Esophagus muscularis mucosa (tissue), 4 donors: ENCODE data around the gene HCFC1R1. TPM values are rescaled to one million over a fixed set of nuclear protein-coding genes. Genes with fewer than 3 reads are reported as not detected.

Experiments used
- DNase-seq: peaks from one replicate; pipeline ENCODE4 v3.0.0-alpha.2; 2017; ENCODE audit errors: extremely low spot score
- H3K27ac ChIP-seq, 4 donors: fragments of 200-600 bp; sonication (generic); replicated peaks in 1 of 4; 1 replicate in 3 of 4; 2 replicates in 1 of 4; pipeline ENCODE4 v1.5.1; 2016 to 2019; ENCODE audit warnings: mild to moderate bottlenecking in 1 of 4
- H3K27me3 ChIP-seq, 4 donors: fragments of 200-600 bp; sonication (generic); one replicate each; pipeline versions ENCODE4 v1.5.1 to v1.6.0; 2016 to 2019
- H3K36me3 ChIP-seq, 4 donors: fragments of 200-600 bp; sonication (generic); one replicate each; pipeline ENCODE4 v1.5.1; 2016 to 2019
- H3K4me1 ChIP-seq, 4 donors: fragments of 200-600 bp; sonication (generic); one replicate each; pipeline ENCODE4 v1.5.1; 2016 to 2019
- H3K4me3 ChIP-seq, 4 donors: fragments of 200-600 bp; sonication (generic); 1 replicate in 2 of 4; 2 replicates in 2 of 4; pipeline ENCODE4 v1.5.1; 2016 to 2019; ENCODE audit warnings: mild to moderate bottlenecking in 4 of 4, moderate library complexity in 1 of 4
- H3K9me3 ChIP-seq, 4 donors: fragments of 200-600 bp; sonication (generic); 1 replicate in 3 of 4; 2 replicates in 1 of 4; pipeline ENCODE4 v1.5.1; 2016 to 2019
- EP300 ChIP-seq: sonication (generic); formaldehyde crosslinking; IDR thresholded peaks from one replicate; pipeline ENCODE4 v1.6.1; 2017; ENCODE audit warnings: antibody characterized with exemption
- POLR2A ChIP-seq: fragments of 450-650 bp; IDR thresholded peaks from one replicate; pipeline ENCODE4 v1.6.1; 2017; ENCODE audit warnings: antibody characterized with exemption, moderate library complexity, mild to moderate bottlenecking, low read depth
- POLR2AphosphoS5 ChIP-seq, 2 donors: sonication (generic); formaldehyde crosslinking; IDR thresholded peaks; one replicate each; pipeline ENCODE4 v1.6.1; 2017; ENCODE audit warnings: antibody characterized with exemption in 2 of 2
- WGBS: methylation state at CpG from one replicate; pipeline ENCODE4 v1.1.5; 2018; 5-methylcytosine and 5-hydroxymethylcytosine counted together
- intact Hi-C: fragments of 100-400 bp; cut with DNase I; formaldehyde crosslinking; loops from one replicate; pipeline ENCODE4 v1.15.1; 2023
- total RNA-seq, 4 donors: library from RNA; depleted of rRNA; stranded (reverse); fragments of >200 nt; gene quantifications; one replicate each; pipeline versions ENCODE4 v1.1.0 to v1.2.1, GENCODE V29; 2016
- TF ChIP-seq, protein P1 (sequence below), 3 experiments: fragments of 200-600 bp in 2 of 3; fragments of 450-650 bp in 1 of 3; sonication (generic) in 2 of 3; IDR thresholded peaks; one replicate each; pipeline ENCODE4 v1.5.1; 2017 to 2019; ENCODE audit warnings: antibody characterized with exemption in 3 of 3, mild to moderate bottlenecking in 2 of 3, moderate library complexity in 1 of 3

Gene HCFC1R1
- total RNA-seq, 4 donors from 2014 or later: 28.8 to 134 (median 72.2) TPM

DNA sequence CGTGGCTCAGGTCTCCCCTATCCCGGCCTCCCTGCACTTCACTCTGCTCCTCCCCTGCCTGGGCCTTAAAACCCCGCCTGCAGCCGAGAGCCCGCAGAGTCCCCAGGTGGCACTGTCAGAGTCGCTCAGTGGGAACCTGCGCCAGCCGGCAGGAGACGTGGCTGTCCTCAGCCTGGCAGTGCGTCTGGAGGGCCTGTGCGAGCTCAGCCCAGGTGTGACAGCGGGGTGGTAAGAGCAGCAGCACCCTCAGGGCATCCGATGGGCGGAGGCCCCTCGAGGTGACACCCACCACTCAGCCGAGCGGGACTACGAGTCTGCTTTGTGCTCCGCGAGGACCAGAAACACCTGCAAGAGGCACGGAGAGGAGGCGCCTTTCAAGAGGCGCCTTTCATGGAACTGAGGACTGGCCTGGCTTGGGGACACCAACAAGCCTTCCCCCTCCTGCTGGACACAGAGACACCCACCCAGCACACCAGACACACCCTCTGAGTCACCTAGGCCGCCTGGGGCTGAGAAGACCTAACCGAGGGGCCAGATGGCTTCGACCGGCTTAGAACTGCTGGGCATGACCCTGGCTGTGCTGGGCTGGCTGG lies 10.8 kb downstream of the HCFC1R1 start, which contains the start of gene CLDN9:
Gene CLDN9 (plus strand): TSS at position 96 of the 593 bp plus-strand sequence. CDS start 440 bp downstream, at position 536.
- Histone ChIP-seq H3K27ac (no peak within 1 kb of the TSS), H3K36me3 (no peaks in the 10 kb centered on the region), H3K4me3 (no peak within 1 kb of the TSS), H3K4me1 (peaks cover 1 to 7% (median 4%) of the 10 kb centered on the region in 4 donors), H3K9me3 (no peaks in the 10 kb centered on the region), H3K27me3 (peaks cover 0 to 85% (median 31%) of the 10 kb centered on the region in 4 donors)
- WGBS: 57% methylated on average over 18 of the region's 27 CpGs
- intact Hi-C loops: no loop called here
- TF ChIP-seq POLR2A: no peak
- DNase-seq: no peak

DNA sequence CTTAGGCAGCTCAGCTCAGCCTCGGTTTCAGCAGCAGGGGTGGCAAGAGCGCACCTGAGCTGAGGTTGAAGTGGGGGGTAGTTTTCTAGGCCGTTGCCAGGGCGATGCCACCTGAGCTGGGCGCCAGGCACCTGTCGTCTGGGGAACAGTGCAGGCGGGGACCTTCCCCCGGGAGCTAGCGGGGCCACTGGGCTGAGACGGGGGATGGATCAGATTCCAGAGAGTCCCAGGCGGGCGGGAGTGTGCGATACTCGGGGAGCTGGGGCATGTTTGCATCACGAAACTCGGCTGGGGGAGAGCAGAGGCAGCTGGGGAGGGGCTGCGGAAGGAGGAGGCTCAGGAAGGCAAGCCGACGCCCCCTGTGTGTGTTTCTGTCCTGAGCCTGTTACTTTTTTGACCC lies 11.5 kb downstream of the HCFC1R1 start:
- Histone ChIP-seq H3K4me1 (peaks cover 0 to 4% (median 0%) of the 10 kb centered on the region in 4 donors), H3K27ac (no peak overlapping the region), H3K4me3 (no peak overlapping the region), H3K9me3 (no peaks in the 10 kb centered on the region), H3K27me3 (peaks cover 0 to 85% (median 24%) of the 10 kb centered on the region in 4 donors), H3K36me3 (no peaks in the 10 kb centered on the region)
- WGBS: 23% methylated on average over 13 of the region's 19 CpGs
- TF ChIP-seq EP300 (no peak), POLR2A (no peak), POLR2AphosphoS5 (IDR thresholded peaks at IDR 0.05) (no peak)
- TF ChIP-seq, protein P1, sequence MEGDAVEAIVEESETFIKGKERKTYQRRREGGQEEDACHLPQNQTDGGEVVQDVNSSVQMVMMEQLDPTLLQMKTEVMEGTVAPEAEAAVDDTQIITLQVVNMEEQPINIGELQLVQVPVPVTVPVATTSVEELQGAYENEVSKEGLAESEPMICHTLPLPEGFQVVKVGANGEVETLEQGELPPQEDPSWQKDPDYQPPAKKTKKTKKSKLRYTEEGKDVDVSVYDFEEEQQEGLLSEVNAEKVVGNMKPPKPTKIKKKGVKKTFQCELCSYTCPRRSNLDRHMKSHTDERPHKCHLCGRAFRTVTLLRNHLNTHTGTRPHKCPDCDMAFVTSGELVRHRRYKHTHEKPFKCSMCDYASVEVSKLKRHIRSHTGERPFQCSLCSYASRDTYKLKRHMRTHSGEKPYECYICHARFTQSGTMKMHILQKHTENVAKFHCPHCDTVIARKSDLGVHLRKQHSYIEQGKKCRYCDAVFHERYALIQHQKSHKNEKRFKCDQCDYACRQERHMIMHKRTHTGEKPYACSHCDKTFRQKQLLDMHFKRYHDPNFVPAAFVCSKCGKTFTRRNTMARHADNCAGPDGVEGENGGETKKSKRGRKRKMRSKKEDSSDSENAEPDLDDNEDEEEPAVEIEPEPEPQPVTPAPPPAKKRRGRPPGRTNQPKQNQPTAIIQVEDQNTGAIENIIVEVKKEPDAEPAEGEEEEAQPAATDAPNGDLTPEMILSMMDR (IDR thresholded peaks at IDR 0.05): no peak
- intact Hi-C loops: no loop called here
- no peak for DNase-seq

DNA sequence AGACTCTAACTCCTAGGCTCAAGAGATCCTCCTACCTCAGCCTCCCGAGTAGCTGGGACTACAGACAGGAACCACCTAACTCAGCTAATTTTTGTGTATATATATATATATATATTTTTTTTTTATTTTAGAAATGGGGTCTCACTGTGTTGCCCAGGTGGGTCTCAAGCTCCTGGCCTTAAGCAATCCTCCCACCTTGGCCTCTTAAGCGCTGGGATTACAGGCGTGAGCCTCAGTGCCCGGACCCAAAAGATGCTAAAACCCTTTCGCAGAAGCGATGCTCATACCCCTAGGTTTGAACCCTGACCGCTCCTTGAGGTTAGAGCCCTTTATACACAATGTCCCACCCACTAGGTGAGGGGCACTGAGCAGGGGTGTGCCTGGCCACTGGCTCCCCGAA lies 13.2 kb downstream of the HCFC1R1 start:
- TF ChIP-seq, protein P1 (IDR thresholded peaks at IDR 0.05): no peak
- Histone ChIP-seq H3K9me3 (no peaks in the 10 kb centered on the region), H3K4me3 (no peak overlapping the region), H3K27me3 (peaks cover 0 to 96% (median 21%) of the 10 kb centered on the region in 4 donors), H3K27ac (no peak overlapping the region), H3K36me3 (no peaks in the 10 kb centered on the region), H3K4me1 (peaks cover 0 to 4% (median 0%) of the 10 kb centered on the region in 4 donors)
- intact Hi-C loops: no loop called here
- no peak for DNase-seq
- WGBS: 92% methylated on average over 8 of the region's 8 CpGs

DNA sequence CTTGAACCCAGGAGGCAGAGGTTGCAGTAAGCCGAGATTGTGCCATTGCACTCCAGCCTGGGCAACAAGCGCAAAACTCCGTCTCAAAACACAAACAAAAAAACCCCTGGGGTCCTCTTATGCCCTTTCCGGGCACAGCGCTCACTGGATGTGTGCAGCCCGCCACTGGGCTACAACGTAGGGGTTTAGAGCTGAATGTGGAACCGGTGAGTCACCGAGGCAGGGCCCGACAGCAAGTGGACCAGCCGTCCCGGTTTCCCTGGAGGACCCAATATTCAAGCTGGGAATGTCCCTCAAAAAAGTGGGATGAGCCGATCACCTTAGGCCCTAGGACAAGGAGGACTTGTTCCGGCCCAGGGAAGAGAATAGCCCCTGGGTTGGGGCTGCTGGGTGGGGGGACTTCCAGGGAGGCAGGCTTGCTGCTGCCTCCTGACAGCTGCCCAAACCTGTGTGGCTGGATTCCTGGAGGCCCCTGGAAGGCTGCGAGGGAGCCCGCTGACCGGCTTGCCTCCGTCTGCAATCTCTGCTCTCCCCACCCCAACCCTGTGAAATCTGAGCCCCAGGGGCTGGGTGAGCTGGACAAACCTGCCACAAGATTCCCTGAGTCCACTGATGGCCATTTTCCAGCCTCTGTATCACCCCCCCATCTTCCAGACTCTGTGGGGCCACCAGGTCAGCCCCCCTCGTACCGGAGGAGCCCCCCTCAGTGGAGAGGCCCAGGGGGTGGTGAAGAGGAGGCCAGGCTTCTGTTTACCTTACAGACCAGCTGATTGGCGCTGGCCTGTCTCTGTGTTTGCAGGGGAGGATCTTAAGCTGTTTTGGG lies 14.0 kb downstream of the HCFC1R1 start:
- intact Hi-C loops: no loop called here
- H3K4me1 ChIP-seq: peaks cover 3 to 10% (median 4%) of the 10 kb centered on the region in 4 donors
- no peak overlapping the region for H3K4me3 ChIP-seq
- no peaks in the 10 kb centered on the region for H3K9me3 ChIP-seq
- no peaks in the 10 kb centered on the region for H3K36me3 ChIP-seq
- H3K27ac ChIP-seq: no peak overlapping the region
- TF ChIP-seq, protein P1 (IDR thresholded peaks at IDR 0.05): no peak
- WGBS: 56% methylated on average over 21 of the region's 21 CpGs
- peaks cover 0 to 97% (median 22%) of the 10 kb centered on the region in 4 donors for H3K27me3 ChIP-seq
- no peak for DNase-seq

GRCh38 chr16:3008690-3009037 lies 15.1 kb downstream of the HCFC1R1 start:
- intact Hi-C loops: no loop called here
- Histone ChIP-seq H3K27me3 (peaks cover 0 to 89% (median 23%) of the 10 kb centered on the region in 4 donors), H3K4me1 (peaks cover 3 to 15% (median 9%) of the 10 kb centered on the region in 4 donors), H3K27ac (no peak overlapping the region), H3K4me3 (no peak overlapping the region), H3K36me3 (no peaks in the 10 kb centered on the region), H3K9me3 (no peaks in the 10 kb centered on the region)
- WGBS: 60% methylated on average over 4 of the region's 4 CpGs
- DNase-seq: no peak
- TF ChIP-seq, protein P1 (IDR thresholded peaks at IDR 0.05): no peak
